ENCODE data around the gene LTBP1. TPM values are rescaled to one million over a fixed set of nuclear protein-coding genes. Genes with fewer than 3 reads are reported as not detected.

The LTBP1 gene
- total RNA-seq, 4 donors from 2014 or later = 8.7 to 18.7 (median 13.0) TPM

DNA sequence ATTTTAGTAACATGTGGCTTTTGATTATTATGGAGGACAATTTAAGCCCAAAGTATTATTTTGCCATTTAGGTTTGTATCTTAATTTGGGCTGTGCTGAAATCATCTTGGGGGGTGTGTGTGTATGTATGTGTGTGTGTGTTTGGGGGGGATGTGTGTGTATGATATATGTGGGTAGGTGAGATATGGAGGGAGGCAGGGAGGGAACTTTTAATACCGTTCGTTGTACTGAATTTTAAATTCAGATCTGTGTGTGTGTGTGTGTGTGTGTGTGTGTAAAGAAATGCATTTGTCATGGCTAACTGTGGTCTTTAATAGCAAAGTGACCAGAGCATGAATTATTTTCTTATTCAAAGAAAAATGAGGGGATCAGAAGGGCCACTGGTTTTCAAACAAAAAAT lies 113.7 kb downstream of the LTBP1 start:
- no peak overlapping the region for H3K27ac ChIP-seq
- DNase-seq (ENCODE audit: low spot score in 2 of 2) = no peak
- no peak for TF ChIP-seq POLR2A (IDR thresholded peaks at IDR 0.05)
- H3K36me3 ChIP-seq = no peaks in the 10 kb centered on the region
- WGBS = 77% methylated on average over 2 of the region's 2 CpGs
- no peaks in the 10 kb centered on the region for H3K9me3 ChIP-seq
- H3K4me3 ChIP-seq = no peak overlapping the region
- H3K4me1 ChIP-seq = no peaks in the 10 kb centered on the region
- no peaks in the 10 kb centered on the region for H3K27me3 ChIP-seq

- TF ChIP-seq CTCF (IDR thresholded peaks at IDR 0.05) (no peak), POLR2AphosphoS5 (IDR thresholded peaks at IDR 0.05) (no peak), POLR2A (IDR thresholded peaks at IDR 0.05) (no peak), EP300 (IDR thresholded peaks at IDR 0.05) (no peak)
- 95% methylated on average over 4 of the region's 4 CpGs for WGBS
Measured at GRCh38 chr2:33062665-33063250, 116.0 kb downstream of the LTBP1 start.

GRCh38 chr2:33064349-33064801 lies 117.6 kb downstream of the LTBP1 start:
- 80% methylated on average over 3 of the region's 3 CpGs for WGBS
- no peaks in the 10 kb centered on the region for H3K27me3 ChIP-seq
- H3K4me1 ChIP-seq = peaks cover 5% of the 10 kb centered on the region
- no peak for TF ChIP-seq POLR2A (IDR thresholded peaks at IDR 0.05)
- TF ChIP-seq POLR2AphosphoS5 (IDR thresholded peaks at IDR 0.05) = no peak
- no peak for TF ChIP-seq EP300 (IDR thresholded peaks at IDR 0.05)
- TF ChIP-seq CTCF (IDR thresholded peaks at IDR 0.05) = no peak
- H3K9me3 ChIP-seq = no peaks in the 10 kb centered on the region
- no peak overlapping the region for H3K27ac ChIP-seq
- H3K36me3 ChIP-seq = no peaks in the 10 kb centered on the region
- DNase-seq (ENCODE audit: low spot score in 2 of 2) = no peak
- no peak overlapping the region for H3K4me3 ChIP-seq

More at GRCh38 chr2:33062665-33063250, 116.0 kb downstream of the LTBP1 start:
- DNase-seq (ENCODE audit: low spot score in 2 of 2) = no peak
- no peak overlapping the region for H3K4me3 ChIP-seq
- H3K9me3 ChIP-seq = no peaks in the 10 kb centered on the region
- no peaks in the 10 kb centered on the region for H3K27me3 ChIP-seq
- H3K27ac ChIP-seq = no peak overlapping the region
- no peaks in the 10 kb centered on the region for H3K4me1 ChIP-seq
- no peaks in the 10 kb centered on the region for H3K36me3 ChIP-seq

DNA sequence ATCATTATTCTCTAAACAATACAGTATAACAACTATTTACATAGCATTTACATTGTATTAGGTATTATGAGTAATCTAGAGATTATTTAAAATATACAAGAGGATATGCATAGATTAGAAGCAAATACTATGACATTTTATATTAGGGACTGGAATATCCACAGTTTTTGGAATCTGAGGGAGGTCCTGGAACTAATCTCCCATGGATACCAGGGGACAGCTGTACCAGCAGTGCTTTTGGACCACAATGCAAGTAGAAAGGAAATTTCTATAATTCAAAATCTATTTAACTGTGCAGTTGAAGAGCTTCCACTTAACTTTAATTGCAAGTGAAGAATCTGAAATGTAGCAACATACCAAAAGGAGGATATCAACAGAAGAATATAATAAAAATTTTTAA lies 120.8 kb downstream of the LTBP1 start:
- Histone ChIP-seq H3K36me3 (no peaks in the 10 kb centered on the region), H3K27ac (no peak overlapping the region), H3K9me3 (no peaks in the 10 kb centered on the region), H3K4me3 (no peak overlapping the region), H3K4me1 (peaks cover 20% of the 10 kb centered on the region), H3K27me3 (no peaks in the 10 kb centered on the region)
- TF ChIP-seq CTCF (IDR thresholded peaks at IDR 0.05) (no peak), EP300 (IDR thresholded peaks at IDR 0.05) (no peak), POLR2A (IDR thresholded peaks at IDR 0.05) (no peak), POLR2AphosphoS5 (IDR thresholded peaks at IDR 0.05) (no peak)
- no peak for DNase-seq (ENCODE audit: low spot score in 2 of 2)

DNA sequence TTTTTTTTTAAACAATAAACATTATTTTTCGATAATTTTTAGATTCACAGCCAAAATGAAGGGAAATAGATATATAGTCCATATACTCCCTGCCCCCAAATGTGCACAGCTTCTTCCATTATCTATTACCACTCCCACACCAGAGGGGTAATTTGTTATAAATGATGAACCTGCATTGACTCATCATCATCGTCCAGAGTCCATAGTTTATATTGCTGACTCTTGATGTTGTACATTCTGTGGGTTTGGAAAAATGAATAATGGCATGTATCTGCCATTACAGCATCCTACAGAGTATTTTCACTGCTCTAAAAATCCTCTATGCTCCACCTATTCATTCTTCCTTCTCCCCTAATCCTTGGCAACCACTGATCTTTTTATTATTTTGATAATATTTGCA lies 121.5 kb downstream of the LTBP1 start:
- Histone ChIP-seq H3K4me1 (peaks cover 20% of the 10 kb centered on the region), H3K4me3 (no peak overlapping the region)
- 47% methylated on average over 2 of the region's 2 CpGs for WGBS

More for the DNA sequence above, 121.5 kb downstream of the LTBP1 start:
- no peaks in the 10 kb centered on the region for H3K36me3 ChIP-seq
- DNase-seq (ENCODE audit: low spot score in 2 of 2) = no peak
- H3K9me3 ChIP-seq = no peaks in the 10 kb centered on the region
- H3K27me3 ChIP-seq = no peaks in the 10 kb centered on the region
- no peak for TF ChIP-seq EP300 (IDR thresholded peaks at IDR 0.05)
- TF ChIP-seq POLR2A (IDR thresholded peaks at IDR 0.05) = no peak
- no peak for TF ChIP-seq CTCF (IDR thresholded peaks at IDR 0.05)
- no peak for TF ChIP-seq POLR2AphosphoS5 (IDR thresholded peaks at IDR 0.05)
- no peak overlapping the region for H3K27ac ChIP-seq

All from suprapubic skin (tissue), 4 donors.